ENCODE data around the gene SHISA8. TPM values are rescaled to one million over a fixed set of nuclear protein-coding genes. Genes with fewer than 3 reads are reported as not detected.
"Not testable (repeated sequence)": the region's sequence is repeated elsewhere in the genome, so short reads cannot be mapped to it uniquely, and the experiment has no call there.

The SHISA8 gene
- total RNA-seq, 1 donor from 2014 or later: not detected

DNA sequence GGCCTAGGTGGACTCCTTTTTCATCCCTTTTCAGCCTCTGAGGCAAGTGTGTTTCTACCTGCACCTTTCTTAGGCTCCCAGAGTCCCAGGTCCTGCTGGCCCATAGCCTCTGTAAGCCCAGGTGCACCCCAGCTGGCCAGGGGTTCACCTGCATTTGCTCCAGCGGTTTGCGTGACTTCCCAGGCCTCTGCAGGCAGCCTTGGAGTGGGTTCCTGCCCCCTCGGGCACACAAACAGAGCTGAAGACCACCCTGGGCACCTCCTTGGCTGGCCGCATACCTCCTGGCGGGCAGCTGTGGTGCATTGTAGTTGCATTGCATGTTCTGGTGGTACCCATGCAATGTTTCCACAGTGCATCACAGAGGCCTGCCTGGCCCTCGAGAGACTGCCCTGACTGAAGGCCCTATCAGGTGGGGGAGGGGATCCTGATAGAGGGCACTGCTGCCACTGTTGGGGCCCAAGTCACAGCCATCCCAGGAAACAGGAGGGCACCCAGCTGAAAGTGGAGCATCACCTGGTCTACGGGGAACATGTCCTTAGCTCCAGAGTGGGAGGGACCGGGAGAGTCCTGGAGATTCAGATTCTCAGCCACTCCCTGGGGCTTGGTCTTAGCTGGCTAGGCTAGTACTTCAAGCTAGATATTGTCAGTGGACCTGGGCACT lies 14.1 kb downstream of the SHISA8 start:
- DNase-seq (ENCODE audit: low read depth in 2 of 2): no peak

DNA sequence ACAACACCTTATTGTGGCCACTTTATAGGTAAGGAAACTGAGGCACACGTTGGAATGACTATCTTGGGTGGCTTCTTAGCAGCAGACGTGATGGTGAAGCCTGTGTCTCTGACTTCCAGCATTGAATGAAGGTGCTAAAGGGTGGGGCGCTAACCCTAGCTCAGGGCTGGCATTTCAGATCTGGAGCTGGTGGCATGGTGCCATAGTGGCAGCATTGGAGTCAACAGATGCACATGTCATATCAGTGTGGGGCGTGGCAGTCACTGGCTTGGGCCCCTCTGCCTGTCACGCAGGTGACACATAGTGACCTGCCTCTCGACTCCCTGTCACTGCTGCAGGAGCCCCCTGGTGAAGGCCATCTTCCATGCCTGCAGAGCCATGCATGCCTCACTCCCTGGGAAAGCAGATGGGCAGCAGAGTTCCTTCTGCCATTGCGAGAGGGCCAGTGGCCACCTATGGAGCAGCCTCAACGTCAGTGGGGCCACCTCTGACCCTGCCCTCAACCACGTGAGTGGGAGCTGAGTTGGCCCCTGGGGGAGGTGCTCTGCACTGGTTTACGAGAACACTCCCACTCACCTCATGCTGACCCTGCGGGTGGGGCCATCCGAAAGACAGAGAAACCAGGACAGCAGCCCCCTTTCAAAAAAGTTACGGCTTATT lies 14.8 kb downstream of the SHISA8 start:
- no peak for DNase-seq (ENCODE audit: low read depth in 2 of 2)

DNA sequence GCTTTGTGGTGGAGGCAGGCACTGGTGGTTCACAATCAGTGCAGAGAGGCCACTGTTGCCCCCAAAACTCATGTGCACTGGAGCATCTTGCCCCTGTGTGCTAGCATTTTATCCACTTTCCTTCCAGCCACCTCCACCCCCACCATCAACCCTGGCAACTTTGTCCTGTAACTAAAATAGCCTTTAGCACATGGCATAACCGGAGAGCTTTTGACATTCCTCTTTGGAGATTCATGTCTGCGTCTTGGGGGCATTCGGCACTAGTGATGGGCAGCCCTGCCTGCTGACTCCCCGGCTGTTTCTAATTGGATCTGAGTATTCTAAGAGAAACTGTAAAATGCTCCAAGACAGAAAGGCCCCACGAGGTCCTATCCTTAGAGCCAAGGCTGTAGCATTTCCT lies 15.8 kb downstream of the SHISA8 start:
- no peak for DNase-seq (ENCODE audit: low read depth in 2 of 2)

DNA sequence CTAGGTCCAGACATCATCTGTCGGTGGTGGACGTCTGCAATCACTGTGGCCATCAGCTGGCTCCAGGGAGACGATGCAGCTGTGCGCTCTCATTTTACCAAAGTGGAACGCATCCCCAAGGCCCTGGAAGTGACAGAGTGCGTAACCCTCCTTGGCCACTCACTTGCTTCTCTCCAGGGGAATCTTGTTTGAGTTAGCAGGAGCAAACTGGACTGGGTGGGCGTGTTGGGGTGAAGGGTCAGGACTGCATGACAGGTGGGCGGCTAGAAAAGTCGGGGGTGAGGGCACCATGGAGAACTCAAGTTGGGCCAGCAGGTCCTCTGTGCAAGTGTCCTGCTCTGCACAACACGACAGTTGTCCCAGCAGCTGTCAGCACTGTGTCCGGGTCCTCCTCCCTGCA lies 16.2 kb downstream of the SHISA8 start:
- DNase-seq (ENCODE audit: low read depth in 2 of 2): no peak

DNA sequence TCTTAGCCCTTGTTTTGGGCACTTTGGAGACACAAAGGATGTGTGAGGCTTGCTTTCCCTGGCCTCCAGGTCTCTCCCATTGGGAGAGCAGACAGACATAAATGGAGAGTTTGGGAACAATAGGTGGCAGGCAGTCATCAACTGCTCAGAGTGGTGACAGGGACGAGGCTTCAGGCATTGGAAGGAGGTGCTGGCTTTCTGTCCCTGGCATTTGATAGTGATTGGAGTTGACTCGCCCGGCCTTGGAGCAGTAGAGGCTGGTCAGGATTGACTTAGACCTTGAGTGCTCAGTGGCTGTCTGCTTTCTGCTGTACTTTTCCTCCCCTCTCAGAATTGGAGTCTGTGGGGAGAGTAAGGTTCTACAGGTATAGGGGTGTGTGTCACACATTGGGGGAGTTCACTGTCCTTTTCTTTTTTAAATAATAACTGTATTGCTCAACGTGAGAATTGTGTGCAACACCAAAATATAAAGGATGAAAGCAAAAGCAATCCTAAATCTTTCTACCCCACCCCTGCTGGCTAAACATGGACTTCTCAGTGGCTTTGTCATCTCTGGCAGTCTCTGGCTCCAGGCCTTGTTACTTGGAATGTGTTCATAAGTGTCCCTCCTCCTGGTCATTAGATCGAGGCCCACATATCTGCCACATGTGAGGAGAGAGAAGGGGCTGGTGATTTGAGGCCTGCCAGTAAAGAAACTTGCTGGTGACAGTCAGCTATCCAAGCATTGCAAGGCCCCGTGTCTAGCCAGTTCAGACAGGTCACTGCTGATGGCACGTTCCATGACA lies 21.1 kb downstream of the SHISA8 start:
- DNase-seq (ENCODE audit: low read depth in 2 of 2): no peak

DNA sequence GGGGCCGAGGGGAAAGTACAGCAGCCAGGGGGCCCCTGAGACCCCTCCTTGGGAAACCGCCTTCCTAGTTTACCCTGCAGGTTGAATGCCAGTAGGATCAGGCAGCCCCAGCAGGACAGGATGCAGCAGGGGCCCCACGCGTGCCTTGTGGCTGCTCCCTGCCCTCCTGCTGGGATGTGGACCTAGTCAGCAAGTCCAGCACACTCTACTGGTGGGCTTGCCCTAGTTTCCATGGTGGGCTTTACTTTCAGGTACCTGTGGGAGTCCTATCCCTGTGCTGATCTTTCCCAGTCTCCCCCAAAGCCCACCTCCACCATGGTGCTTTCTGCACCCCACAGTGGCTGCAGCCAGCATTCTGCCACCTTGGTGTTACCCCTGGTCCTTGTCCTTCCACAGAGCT lies 22.2 kb downstream of the SHISA8 start:
- no peak for DNase-seq (ENCODE audit: low read depth in 2 of 2)

DNA sequence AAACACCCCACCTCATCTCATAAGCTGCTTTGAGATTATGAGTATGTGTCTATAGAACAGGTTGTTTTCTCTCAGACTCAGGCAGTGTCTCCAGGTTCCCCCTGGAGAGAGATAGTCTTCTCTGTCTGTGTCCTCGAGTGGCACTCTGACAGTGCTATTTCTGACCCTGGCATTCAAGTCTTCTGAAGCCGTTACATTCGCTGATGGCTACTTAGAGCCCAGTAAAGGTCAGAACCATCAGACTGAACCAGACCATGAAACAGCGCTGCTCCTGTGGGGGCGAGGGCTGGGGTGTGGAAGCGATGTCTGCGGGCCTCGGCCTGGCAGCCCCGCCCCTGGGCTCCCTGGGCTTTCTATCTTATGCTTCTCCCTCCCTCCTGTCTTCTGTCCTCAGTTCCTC lies 23.5 kb downstream of the SHISA8 start:
- no peak for DNase-seq (ENCODE audit: low read depth in 2 of 2)

DNA sequence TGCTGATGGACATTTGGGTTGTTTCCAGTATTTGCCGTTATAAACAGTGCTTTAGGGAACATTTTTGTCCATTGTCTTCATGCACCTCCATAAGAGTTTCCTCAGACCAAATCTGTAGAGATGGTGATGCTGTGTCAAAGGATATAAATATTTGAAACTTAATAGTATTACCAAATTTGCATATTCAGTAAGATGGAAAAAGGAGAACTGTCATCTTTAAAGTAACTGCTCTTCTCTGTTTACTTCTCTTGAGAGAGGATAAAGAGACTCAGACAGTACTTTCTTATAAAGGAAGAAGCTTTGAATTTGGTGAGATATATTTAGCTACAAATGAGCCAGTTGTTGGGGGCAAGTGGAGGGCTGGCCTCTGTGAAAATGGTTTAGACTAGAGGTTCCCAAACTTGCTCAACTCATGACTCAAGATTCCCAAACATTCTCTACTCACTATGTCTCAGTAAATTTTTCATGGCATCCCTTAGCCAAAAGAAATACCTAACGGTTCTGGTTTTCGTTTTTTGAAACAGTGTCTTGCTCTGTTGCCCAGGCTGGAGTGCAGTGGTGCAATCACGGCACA lies 26.2 kb downstream of the SHISA8 start:
- DNase-seq (ENCODE audit: low read depth in 2 of 2): no peak

DNA sequence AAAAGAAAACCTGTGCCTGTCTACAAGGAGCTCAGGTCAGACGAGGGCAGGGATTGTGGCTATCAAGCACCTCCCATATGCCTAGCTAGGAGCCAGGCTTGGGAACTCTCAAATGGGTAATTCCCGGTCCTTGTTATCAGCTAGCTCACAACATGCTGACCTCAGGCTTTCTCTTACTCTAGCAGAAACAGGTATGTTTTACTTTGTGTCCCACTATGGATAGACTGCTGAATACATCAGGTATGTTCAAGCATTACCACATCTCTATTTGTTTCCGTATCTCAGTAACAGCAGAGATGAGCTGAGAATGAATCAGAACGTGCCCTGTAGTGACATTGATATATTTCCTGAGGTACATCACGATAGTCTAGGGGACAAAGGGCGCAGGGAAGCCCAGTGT lies 29.4 kb downstream of the SHISA8 start:
- DNase-seq (ENCODE audit: low read depth in 2 of 2): no peak

DNA sequence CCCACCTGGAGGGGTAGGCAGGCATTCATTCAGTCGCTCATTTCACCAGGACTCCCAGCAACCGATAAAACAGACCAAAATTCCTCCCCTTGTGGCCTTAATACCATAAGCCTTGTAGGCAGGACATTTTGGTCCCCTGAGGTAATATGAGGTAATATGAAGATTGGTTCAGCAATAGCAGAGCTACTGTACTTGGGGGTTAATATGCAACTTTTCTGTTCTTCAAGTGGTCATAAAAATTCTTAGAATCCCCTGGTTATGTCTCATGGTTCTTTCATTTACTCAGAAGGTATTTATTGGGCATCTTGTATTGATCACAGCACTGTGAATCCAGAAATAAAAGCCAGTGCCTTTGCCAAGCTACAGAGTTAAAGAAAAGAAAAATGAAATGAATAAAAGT lies 29.8 kb downstream of the SHISA8 start:
- DNase-seq (ENCODE audit: low read depth in 2 of 2): no peak

DNA sequence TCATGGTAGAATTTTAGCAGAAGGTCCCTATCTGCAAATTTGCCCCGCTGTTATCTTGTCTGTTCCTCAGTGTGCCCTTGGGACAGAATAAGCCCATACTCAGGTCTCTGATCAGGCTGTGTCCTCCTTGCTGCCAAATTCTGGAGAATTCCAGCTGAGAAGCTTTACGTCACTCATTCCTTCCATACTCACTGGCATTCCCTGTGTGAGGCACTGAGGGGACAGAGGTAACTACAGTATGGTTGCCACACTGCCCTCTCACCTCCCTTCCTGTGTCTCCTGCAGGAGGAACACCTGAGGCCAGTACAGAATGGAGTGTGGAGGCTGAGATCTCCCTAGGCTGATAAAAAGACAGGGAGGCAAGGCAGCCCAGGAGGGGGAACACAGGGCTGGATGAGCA lies 31.5 kb downstream of the SHISA8 start:
- no peak for DNase-seq (ENCODE audit: low read depth in 2 of 2)

DNA sequence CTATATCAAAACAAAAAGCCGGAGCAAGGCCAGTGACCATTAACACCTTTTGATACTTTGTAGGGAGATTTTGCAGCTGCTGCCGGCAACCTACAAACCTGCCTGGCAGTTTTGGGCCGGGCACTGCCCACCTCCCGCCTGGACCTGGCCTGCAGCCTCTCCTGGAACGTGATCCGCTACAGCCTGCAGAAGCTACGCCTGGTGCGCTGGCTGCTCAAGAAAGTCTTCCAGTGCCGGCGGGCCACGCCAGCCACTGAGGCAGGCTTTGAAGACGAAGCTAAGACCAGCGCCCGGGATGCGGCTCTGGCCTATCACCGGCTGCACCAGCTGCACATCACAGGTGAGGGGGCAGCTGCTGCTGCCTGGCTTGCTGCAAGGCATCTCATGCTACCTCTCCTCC lies 34.2 kb downstream of the SHISA8 start:
- DNase-seq (ENCODE audit: low read depth in 2 of 2): no peak

DNA sequence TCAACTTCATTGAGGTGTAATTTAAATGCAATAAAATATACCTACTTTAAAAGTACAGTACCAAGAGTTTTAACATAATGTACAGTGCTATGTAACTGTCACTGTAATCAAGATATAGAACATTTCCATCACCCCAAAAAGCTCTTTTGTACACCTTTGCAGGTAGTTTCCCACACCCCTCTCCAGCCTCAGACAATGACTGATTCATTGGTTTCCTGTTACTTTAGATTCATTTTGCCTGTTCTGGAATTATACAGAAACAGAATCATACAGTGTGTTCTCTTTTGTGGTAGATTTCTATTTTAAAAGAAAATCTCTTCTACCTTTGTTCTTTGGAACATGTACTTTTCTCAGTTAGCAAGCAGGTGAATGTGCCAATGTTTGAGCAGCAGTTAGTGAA lies 38.2 kb downstream of the SHISA8 start:
- no peak for DNase-seq (ENCODE audit: low read depth in 2 of 2)

DNA sequence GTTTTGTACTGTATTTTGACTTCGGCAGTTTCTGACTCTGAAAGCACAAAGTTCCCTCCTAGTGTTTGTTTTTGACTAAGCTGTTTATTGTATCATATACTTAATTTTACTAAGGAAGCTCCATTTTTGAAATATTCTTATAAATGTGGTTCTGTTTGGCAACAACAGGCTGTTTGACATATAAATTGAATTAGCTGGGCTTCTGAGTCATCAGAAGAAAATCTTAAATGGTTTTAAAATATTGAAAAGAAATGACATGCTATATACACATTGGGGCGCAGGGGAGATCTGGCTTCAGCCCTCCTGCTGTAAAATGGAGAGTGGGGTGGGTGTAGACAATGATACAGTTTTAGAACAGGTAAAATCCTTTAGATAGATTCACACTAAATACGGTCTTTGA lies 38.6 kb downstream of the SHISA8 start:
- no peak for DNase-seq (ENCODE audit: low read depth in 2 of 2)

DNA sequence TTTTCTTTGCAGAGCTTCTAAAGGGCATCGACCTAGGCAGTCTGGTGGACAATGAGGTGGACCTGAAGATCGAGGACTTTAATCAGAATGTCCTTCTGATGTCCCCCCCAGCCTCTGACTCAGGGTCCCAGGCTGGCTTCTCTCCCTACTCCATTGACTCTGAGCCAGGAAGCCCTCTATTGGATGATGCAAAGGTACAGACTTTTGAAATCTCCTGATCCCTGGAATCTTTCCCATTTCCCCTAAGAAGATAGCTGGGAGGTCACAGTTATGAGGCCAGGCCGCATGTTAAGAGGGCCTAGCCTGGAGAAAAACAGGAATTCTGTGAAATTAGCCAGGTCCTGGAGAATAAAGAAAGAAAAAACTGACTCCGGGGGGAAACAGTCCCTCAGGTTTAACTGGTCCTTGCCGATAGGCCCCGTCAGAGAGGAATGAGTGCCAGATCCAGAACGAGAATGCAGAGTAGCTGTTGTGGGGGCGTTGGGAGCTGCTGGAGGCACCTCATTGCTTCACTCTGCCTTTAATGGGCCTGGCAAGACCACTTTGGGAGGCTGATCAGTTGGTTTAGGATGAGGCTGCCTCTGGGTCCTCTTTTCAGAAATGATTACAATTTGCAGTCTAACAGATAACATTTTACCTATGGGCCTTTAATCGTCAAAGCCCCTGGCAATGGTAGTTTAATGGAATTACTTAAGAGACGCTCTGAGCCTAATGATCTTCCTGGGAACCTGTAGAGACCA lies 39.2 kb downstream of the SHISA8 start:
- no peak for DNase-seq (ENCODE audit: low read depth in 2 of 2)

DNA sequence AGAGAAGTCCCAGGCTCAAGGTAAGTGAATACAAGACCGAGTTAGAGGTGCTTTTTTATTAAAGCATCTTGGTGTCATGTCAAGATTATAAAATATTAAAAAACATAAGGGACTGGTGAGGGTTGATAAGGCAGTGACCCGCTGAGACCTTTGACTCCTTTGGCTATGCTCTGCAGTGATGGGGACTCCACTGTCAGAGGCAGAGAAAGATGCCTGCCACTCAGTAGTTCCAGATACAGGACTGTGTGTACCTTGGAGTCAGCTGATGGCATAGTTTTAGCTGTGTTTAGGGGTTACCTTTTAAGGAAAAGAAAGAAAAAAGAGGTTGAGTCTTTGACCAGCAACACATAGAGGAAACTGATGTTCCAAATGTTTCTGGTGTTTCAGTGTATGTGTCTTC lies 40.8 kb downstream of the SHISA8 start:
- no peak for DNase-seq (ENCODE audit: low read depth in 2 of 2)

DNA sequence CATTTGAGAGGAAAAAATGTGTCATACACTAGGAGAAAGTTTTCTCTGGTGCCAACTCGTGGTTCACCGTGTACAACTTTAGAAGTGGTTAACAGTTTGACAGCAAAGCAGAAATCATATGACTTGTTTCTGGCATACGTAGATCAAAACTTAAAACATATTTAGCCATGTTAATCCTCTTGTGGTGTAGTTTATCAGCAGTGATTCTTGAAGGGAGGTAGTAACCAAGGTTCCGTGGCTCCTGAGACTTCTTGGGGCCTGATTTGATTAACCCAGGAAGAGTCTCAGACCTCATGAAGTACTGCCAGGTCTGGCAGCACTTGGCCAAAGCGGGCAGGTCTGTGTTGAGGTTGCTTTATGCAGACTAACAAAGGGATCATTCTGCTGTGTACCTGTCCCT lies 41.5 kb downstream of the SHISA8 start:
- no peak for DNase-seq (ENCODE audit: low read depth in 2 of 2)

DNA sequence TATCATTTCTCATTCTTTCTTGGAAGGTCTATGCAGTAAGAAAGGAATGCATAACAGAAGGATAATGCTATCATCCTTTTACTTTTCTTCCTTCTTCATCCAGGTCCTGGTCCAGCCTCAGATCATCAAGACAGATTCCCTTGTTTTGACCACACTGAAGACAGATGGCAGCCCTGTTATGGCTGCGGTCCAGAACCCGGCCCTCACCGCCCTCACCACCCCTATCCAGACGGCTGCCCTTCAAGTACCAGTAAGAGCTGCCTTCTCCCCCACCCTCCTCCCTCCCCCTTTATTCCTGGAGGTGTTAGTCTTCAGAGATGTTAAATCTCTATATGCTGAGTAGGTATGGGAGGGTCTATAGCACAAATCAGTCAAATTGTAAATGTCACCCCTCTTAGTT lies 44.1 kb downstream of the SHISA8 start:
- no peak for DNase-seq (ENCODE audit: low read depth in 2 of 2)

DNA sequence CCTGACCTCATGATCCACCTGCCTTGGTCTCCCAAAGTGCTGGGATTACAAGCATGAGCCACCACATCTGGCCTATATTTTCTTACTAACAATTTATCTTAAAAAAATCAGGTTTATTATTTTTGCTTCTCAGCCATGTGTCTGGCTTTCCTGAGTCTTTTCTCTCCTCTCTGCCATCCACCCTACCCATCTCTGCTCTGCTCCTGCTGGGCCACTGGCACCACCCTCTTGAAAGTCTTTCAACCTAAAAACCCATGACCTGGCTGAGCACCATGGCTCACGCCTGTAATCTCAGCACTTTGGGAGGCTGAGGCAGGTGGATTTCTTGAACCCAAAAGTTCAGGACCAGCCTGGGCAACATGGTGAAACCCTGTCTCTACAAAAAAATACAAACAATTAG lies 44.8 kb downstream of the SHISA8 start:
- not testable (repeated sequence) for DNase-seq (ENCODE audit: low read depth in 2 of 2)

DNA sequence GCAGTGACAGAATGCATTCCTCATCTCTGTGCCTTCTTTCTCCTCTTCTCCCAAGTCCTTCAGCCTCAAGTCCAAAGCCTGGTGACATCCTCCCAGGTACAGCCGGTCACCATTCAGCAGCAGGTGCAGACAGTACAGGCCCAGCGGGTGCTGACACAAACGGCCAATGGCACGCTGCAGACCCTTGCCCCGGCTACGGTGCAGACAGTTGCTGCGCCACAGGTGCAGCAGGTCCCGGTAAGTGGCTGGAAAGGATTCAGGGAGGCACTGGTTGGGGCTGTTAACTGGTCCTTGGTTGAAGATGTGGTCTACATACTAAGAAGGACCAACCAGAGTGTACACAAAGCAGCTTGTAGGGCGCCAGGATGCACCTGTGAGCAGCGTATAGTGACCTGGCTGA lies 46.3 kb downstream of the SHISA8 start:
- no peak for DNase-seq (ENCODE audit: low read depth in 2 of 2)

DNA sequence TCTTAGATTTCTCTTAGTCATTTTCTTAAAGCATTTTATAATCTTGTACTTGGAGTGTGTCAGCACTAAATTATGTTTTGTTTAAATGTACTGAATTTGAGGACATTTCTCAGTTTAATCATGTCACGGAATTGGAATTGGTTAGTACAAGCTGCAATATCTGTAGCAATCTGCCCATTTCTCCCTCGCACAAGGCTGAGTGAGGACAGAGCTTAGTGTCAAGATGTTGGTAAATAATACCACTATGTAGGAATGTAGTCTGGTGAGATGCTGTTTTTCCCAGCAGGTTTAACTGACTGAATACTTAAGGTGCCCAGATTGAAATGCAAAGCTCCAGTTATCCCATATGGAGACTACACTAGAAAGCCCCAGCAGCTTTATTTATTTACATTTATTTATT lies 51.4 kb downstream of the SHISA8 start:
- no peak for DNase-seq (ENCODE audit: low read depth in 2 of 2)

Data from lung microvascular endothelial cell (primary cell).